WTC11 (cell line): Measurements from ENCODE around the gene UQCRC2. TPM values are rescaled to one million over a fixed set of nuclear protein-coding genes. Genes with fewer than 3 reads are reported as not detected.
A peak's percentile ranks its signal among the peaks of the same experiment; 100 is the strongest.

Source experiments
- ATAC-seq: fragments of 200-7000 bp; cut with Tn5 transposase; 2 replicates; pipeline ENCODE4 v1.10.0; 2021; ENCODE audit warnings: mild to moderate bottlenecking, moderate library complexity
- CTCF ChIA-PET: fragments of 300-600 bp; sonication (Branson Sonifier 250); formaldehyde crosslinking; loops from one replicate; lab custom pipeline; 2021; ENCODE audit warnings: antibody characterized with exemption; lab: Charles Lee
- POLR2A ChIA-PET: fragments of 350-600 bp; sonication (Branson Sonifier 250); formaldehyde crosslinking; loops from one replicate; lab custom pipeline; 2021; ENCODE audit warnings: antibody characterized with exemption; lab: Charles Lee
- DNase-seq: peaks from one replicate; pipeline ENCODE4 v3.0.0; 2021; ENCODE audit warnings: low spot score
- H3K27ac Mint-ChIP-seq: 2 replicates; pipeline ENCODE4 v1.8.0; 2021; ENCODE audit warnings: mixed read lengths
- H3K27me3 Mint-ChIP-seq: 2 replicates; pipeline ENCODE4 v1.8.0; 2021; ENCODE audit warnings: low read depth, mild to moderate bottlenecking, moderate library complexity, mixed read lengths
- H3K36me3 Mint-ChIP-seq: 2 replicates; pipeline ENCODE4 v1.8.0; 2021; ENCODE audit warnings: mixed read lengths
- H3K4me1 Mint-ChIP-seq: 2 replicates; pipeline ENCODE4 v1.8.0; 2022; ENCODE audit warnings: mixed read lengths
- H3K4me3 Mint-ChIP-seq: 2 replicates; pipeline ENCODE4 v1.8.0; 2021; ENCODE audit warnings: mild to moderate bottlenecking, moderate library complexity, mixed read lengths
- H3K9me3 Mint-ChIP-seq: 2 replicates; pipeline ENCODE4 v1.8.0; 2021; ENCODE audit warnings: mixed read lengths
- AR ChIP-seq: fragments of 250-450 bp; sonication (Bioruptor Pico); IDR thresholded peaks from 2 replicates; pipeline ENCODE4 v1.9.0; 2021; ENCODE audit warnings: mild to moderate bottlenecking
- CREB1 ChIP-seq: sonication (generic); formaldehyde crosslinking; IDR thresholded peaks from 2 replicates; pipeline ENCODE4 v1.8.0; 2023; ENCODE audit warnings: mild to moderate bottlenecking, missing genetic modification reagents
- E2F1 ChIP-seq: sonication (generic); formaldehyde crosslinking; IDR thresholded peaks from 2 replicates; pipeline ENCODE4 v1.8.0; 2022; ENCODE audit warnings: mild to moderate bottlenecking, missing genetic modification reagents
- HMGA2 ChIP-seq: fragments of 250-450 bp; sonication (Bioruptor Pico); IDR thresholded peaks from 2 replicates; pipeline ENCODE4 v1.4.0; 2021; ENCODE audit warnings: mild to moderate bottlenecking, moderate library complexity
- KAT7 ChIP-seq: sonication (generic); formaldehyde crosslinking; IDR thresholded peaks from 2 replicates; pipeline ENCODE4 v1.8.1; 2023; ENCODE audit warnings: missing genetic modification reagents, mild to moderate bottlenecking, borderline replicate concordance
- NFE2L1 ChIP-seq: sonication (generic); formaldehyde crosslinking; IDR thresholded peaks from 2 replicates; pipeline ENCODE4 v1.8.1; 2023; ENCODE audit warnings: missing genetic modification reagents
- SMAD4 ChIP-seq: sonication (generic); formaldehyde crosslinking; IDR thresholded peaks from 2 replicates; pipeline ENCODE4 v1.8.0; 2022; ENCODE audit warnings: mild to moderate bottlenecking, missing genetic modification reagents
- USF1 ChIP-seq: sonication (generic); formaldehyde crosslinking; IDR thresholded peaks from 2 replicates; pipeline ENCODE4 v1.8.0; 2022; ENCODE audit warnings: mild to moderate bottlenecking, missing genetic modification reagents
- ZNF532 ChIP-seq: fragments of 250-450 bp; sonication (Bioruptor Pico); IDR thresholded peaks from 2 replicates; pipeline ENCODE4 v1.9.0; 2021; ENCODE audit warnings: mild to moderate bottlenecking, borderline replicate concordance
- ZSCAN18 ChIP-seq: fragments of 250-450 bp; sonication (Bioruptor Pico); IDR thresholded peaks from 2 replicates; pipeline ENCODE4 v2.1.2; 2022; ENCODE audit warnings: mild to moderate bottlenecking, moderate library complexity
- total RNA-seq: library from RNA; stranded (reverse); gene quantifications from 3 replicates; pipeline ENCODE4 v1.2.3, GENCODE V29; 2021
- TF ChIP-seq, protein P1 (sequence below): fragments of 250-450 bp; sonication (Bioruptor Pico); IDR thresholded peaks from 2 replicates; pipeline ENCODE4 v1.9.0; 2021; ENCODE audit warnings: moderate library complexity, mild to moderate bottlenecking, inconsistent platforms, borderline replicate concordance
- TF ChIP-seq, protein P2 (sequence below): sonication (generic); formaldehyde crosslinking; IDR thresholded peaks from 2 replicates; pipeline ENCODE4 v1.8.1; 2022; ENCODE audit warnings: low read depth, mild to moderate bottlenecking, moderate library complexity, missing genetic modification reagents, borderline replicate concordance
- TF ChIP-seq, protein P3 (sequence below): fragments of 250-450 bp; sonication (Bioruptor Pico); IDR thresholded peaks from 2 replicates; pipeline ENCODE4 v1.9.0; 2021; ENCODE audit warnings: mild to moderate bottlenecking
- TF ChIP-seq, protein P4 (sequence below): sonication (generic); formaldehyde crosslinking; IDR thresholded peaks from 2 replicates; pipeline ENCODE4 v1.8.1; 2023; ENCODE audit warnings: mild to moderate bottlenecking, missing genetic modification reagents, moderate library complexity

UQCRC2 gene
- total RNA-seq, 1 experiment from 2014 or later: 197 TPM

DNA sequence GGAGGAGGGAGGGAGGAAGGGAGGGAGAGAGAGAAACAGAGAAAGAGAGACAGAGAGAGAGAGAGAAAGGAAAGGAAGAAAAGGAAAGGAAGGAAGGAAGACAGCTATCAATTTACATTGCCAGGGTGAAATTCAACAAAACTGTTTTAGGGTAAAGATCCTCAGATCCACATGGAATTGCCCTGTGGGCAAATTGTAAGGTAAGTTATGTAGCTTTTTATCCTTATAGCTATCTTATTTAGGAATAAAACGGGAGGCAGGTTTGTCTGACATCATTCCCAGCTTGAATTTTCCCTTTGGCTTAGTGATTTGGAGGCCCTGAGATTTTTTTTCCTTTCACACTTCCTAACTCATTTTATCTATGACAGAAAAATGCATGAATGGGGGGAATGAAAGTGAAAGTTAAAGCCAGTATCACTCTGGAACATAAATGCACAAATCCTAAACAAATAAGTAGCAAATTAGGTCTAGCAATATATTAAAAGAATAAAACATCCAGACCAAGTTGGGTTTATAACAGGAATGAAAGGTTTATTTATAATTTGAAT lies 3.4 kb upstream of the UQCRC2 start (continued):
- TF ChIP-seq, protein P1, sequence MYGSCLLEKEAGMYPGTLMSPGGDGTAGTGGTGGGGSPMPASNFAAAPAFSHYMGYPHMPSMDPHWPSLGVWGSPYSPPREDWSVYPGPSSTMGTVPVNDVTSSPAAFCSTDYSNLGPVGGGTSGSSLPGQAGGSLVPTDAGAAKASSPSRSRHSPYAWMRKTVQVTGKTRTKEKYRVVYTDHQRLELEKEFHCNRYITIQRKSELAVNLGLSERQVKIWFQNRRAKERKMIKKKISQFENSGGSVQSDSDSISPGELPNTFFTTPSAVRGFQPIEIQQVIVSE (CRISPR knock-in tag): no peak
- TF ChIP-seq CREB1 (CRISPR knock-in tag) (no peak), ZSCAN18 (CRISPR knock-in tag) (no peak)
- TF ChIP-seq, protein P2, sequence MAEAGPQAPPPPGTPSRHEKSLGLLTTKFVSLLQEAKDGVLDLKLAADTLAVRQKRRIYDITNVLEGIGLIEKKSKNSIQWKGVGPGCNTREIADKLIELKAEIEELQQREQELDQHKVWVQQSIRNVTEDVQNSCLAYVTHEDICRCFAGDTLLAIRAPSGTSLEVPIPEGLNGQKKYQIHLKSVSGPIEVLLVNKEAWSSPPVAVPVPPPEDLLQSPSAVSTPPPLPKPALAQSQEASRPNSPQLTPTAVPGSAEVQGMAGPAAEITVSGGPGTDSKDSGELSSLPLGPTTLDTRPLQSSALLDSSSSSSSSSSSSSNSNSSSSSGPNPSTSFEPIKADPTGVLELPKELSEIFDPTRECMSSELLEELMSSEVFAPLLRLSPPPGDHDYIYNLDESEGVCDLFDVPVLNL (CRISPR knock-in tag): no peak

- peaks cover 11% of the 10 kb centered on the region for H3K4me1 Mint-ChIP-seq
- no peak for ATAC-seq
- ChIA-PET CTCF (interaction anchor here (0.9 to 1.9 kb wide), 4 partner anchors 16 to 238 kb away, joined by 3 to 11 read pairs (median 6); no protein-coding TSS in a partner anchor), POLR2A (interaction anchor here (0.7 kb wide), 1 partner anchor 225 kb away, joined by 3 read pairs; no protein-coding TSS in a partner anchor)
- H3K9me3 Mint-ChIP-seq: no peaks in the 10 kb centered on the region
- no peak overlapping the region for H3K27ac Mint-ChIP-seq
- H3K27me3 Mint-ChIP-seq: 0 out of 2 replicates have a peak, but pooled peaks cover 2% of the 10 kb centered on the region
- peak overlapping the region; percentile 100 for H3K4me3 Mint-ChIP-seq
- no peaks in the 10 kb centered on the region; the same call in 1 of the 2 replicates for H3K36me3 Mint-ChIP-seq
- DNase-seq: no peak
- TF ChIP-seq SMAD4 (CRISPR knock-in tag): no peak
Observed at GRCh38 chr16:21950782-21951521, 2.2 kb upstream of the UQCRC2 start.

GRCh38 chr16:21952040-21952792 lies 945 bp upstream of the UQCRC2 start:
- H3K9me3 Mint-ChIP-seq: no peaks in the 10 kb centered on the region
- H3K4me3 Mint-ChIP-seq: peak overlapping the region; percentile 100
- peaks cover 4% of the 10 kb centered on the region for H3K36me3 Mint-ChIP-seq
- no peaks in the 10 kb centered on the region for H3K27me3 Mint-ChIP-seq
- ATAC-seq: peak; percentile 58
- POLR2A ChIA-PET: no interaction called here
- H3K4me1 Mint-ChIP-seq: peaks cover 11% of the 10 kb centered on the region
- DNase-seq: peak; percentile 60
- H3K27ac Mint-ChIP-seq: peak overlapping the region; percentile 100
- CTCF ChIA-PET: interaction anchor here (1.0 to 1.9 kb wide), 2 partner anchors 125 to 237 kb away, joined by 5 to 11 read pairs; no protein-coding TSS in a partner anchor
- TF ChIP-seq, protein P3, sequence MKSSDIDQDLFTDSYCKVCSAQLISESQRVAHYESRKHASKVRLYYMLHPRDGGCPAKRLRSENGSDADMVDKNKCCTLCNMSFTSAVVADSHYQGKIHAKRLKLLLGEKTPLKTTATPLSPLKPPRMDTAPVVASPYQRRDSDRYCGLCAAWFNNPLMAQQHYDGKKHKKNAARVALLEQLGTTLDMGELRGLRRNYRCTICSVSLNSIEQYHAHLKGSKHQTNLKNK (CRISPR knock-in tag): no peak
- TF ChIP-seq NFE2L1 (CRISPR knock-in tag) (no peak), KAT7 (CRISPR knock-in tag) (no peak), HMGA2 (CRISPR knock-in tag) (no peak), AR (no peak), E2F1 (CRISPR knock-in tag) (no peak), USF1 (CRISPR knock-in tag) (peak; percentile 93), ZNF532 (CRISPR knock-in tag) (no peak)
- TF ChIP-seq, protein P4, sequence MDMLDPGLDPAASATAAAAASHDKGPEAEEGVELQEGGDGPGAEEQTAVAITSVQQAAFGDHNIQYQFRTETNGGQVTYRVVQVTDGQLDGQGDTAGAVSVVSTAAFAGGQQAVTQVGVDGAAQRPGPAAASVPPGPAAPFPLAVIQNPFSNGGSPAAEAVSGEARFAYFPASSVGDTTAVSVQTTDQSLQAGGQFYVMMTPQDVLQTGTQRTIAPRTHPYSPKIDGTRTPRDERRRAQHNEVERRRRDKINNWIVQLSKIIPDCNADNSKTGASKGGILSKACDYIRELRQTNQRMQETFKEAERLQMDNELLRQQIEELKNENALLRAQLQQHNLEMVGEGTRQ (CRISPR knock-in tag): peak; percentile 95
